NCI-H345 treated with DMSO at 0.1 percent for 48 hours (cell line): ENCODE data around the gene IL1R2.

Experiments
- DNase-seq: peaks from one replicate; lab custom pipeline; 2025; ENCODE audit not compliant: unreplicated experiment; lab: John Stamatoyannopoulos, UW

Gene IL1R2

DNA sequence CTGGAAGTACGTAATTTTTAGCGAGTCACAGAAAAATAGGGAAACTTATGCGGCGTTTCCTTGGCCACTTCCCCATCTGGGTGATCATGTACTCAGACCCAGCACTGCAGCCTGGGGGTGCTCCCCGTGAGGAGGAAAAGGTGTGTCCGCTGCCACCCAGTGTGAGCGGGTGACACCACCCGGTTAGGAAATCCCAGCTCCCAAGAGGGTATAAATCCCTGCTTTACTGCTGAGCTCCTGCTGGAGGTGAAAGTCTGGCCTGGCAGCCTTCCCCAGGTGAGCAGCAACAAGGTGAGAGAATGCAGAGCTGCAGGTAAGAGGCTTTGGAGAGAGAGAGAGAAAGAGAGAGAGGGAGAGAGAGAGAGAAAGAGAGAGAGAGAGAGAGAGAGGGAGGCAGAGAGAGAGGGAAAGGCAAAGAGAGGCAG, at the start of gene IL1R2:
Gene IL1R2, plus strand, starts transcription at position 240 of the 425 bp plus-strand sequence. CDS start 16,616 bp downstream, outside the sequence.
- DNase-seq = no peak

GRCh38 chr2:101942851-101943250, 48.9 kb upstream of the IL1R2 start:
- DNase-seq = no peak

GRCh38 chr2:101946372-101947039, 45.3 kb upstream of the IL1R2 start:
- DNase-seq = no peak

DNA sequence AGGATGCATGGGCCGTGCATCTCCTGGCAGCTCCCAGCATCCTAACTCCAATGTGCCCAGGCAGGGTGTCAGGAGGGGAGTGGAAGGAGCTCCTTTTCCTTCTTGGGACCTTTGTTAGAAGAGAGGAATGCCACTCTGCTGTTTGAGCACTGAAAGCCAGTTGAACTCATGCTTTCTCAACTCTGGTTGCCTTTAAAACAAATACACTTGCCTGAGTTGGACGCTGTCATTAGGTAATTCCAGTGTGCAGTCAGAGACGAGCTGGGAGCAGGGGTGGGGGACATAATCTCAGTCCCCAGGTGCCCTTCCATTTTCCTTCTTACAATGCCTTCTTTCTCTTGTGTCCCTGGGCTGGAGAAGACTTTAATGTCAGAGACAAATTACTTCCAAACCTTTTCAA, 44.4 kb upstream of the IL1R2 start:
- no peak for DNase-seq

DNA sequence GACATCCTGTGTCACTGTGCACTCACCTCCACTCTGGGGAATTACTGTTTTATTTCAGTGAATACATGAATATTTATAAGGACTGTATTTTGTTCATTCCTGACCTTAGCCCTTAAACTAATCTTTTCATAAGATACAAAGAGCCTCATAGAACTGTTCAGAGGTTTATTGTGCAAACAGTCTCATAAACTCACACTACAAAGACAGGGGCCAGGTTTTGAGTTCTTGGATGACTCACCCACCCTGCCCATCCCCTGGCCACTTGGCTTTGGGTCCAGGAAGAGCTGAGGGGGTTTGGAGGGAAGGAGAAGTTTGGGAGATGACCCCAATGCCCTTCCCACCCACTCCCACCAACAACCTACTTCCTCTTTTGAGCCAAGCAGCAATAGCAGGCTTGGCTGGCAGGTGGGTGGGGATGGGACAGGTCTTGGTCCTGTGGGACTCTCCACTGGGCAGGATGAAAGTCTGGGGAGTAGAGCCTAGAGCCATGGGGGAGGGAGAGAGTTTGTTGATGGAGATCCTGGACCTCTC, 43.1 kb upstream of the IL1R2 start:
- DNase-seq = no peak

GRCh38 chr2:101949304-101949703, 42.5 kb upstream of the IL1R2 start:
- no peak for DNase-seq

DNA sequence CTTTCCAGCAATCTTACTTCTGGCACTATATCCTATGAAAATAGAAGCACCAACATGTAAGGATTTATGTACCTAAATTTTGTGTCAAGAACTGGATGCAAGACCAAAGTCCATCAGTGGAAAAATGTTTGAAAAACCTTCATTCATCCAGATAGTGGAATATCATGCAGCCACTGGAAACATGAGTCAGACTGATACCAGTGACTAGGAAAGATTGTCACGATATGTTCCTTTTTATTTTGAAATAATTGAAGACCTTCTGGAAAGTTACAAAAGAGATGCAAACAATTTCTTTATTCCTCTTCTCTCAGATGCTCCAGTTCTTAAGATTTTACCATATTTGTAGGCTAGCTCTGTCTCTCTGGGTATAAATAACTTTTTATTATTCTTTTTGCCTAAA, 40.5 kb upstream of the IL1R2 start:
- DNase-seq = no peak

- DNase-seq = no peak
Measured at GRCh38 chr2:101952551-101952950, 39.2 kb upstream of the IL1R2 start.

GRCh38 chr2:101956465-101957438, 35.0 kb upstream of the IL1R2 start:
- no peak for DNase-seq

DNA sequence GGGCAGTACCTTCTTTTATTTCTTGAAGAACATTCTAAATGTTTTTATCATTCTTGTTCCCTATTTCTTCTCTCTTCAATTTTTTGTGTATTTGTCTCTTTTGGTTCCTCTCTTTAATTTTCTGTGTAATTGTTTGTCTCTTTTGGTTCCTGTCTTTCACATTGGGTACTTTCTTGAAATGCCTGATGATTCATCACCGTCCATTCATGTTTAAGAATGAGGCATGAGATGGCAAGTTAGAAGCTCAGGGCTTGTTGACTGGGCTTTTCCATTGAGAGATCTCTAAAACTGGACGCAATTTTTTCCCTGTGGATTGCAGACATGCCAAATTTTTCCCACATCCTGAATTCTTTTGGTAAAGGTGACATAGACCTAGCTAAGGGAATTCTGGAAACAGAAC, 33.7 kb upstream of the IL1R2 start:
- no peak for DNase-seq

DNA sequence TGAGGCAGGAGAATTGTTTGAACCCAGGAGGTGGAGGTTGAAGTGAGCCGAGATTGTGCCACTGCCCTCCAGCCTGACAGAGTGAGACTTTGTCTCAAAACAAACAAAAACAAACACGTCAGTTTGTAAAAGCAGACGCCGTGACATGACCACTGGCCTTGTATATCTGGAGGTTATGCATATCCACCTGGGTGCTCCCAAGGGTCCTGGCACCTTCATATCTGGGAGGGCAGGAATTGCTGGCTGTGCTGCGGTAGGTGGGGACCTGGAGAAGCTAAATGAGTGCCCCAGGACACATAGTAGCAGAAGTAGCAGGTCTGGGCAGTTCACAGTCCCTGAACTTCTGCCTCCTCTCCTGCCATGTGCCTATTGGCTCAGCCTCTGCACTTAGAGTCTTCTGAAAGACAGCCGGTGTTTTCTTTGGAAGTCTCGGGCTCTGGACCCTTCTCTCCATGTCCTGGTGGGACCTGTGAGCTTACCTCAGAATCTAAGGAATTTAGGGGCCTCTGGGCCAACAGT, 30.9 kb upstream of the IL1R2 start:
- no peak for DNase-seq

DNA sequence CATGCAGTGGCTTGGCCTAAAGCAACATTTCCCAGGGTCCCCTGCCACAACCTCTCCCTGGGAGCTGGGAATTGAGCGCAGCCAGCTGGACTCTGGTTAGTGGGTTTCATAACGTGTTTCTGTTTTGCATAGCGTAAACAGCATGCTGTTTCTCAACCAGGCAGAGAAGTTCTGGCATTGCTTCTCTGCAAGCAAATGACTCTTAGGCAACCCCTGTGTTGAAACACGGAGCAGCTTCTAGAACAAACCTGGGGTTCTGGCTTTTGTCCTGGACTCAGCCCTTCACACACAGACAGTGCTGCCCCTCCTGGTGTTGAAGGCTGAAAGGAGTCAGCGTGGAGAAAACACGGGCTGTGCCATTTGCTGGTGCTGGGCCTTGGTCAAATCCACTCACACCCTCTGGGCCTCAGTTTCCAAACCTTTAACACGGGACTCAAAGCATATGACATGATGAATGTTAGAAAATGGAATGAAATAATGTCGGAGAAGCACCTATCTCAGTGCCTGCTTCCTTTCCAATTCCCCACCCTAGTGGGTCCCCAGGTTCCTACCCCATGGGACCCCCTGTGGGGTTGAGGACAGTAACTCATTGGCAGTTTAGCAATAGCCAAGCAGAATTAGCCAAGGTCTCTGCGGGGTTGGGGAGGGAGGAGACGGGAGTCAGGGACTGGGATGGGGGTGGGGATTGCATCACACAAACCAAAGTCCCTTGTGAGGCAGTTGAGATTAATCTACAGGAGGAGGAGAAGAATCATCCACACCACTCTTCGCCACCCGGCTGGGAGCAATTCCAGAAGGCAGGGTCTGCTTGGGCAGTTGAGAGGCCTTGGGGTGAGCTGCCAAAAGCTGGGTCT, 30.2 kb upstream of the IL1R2 start:
- DNase-seq = no peak

DNA sequence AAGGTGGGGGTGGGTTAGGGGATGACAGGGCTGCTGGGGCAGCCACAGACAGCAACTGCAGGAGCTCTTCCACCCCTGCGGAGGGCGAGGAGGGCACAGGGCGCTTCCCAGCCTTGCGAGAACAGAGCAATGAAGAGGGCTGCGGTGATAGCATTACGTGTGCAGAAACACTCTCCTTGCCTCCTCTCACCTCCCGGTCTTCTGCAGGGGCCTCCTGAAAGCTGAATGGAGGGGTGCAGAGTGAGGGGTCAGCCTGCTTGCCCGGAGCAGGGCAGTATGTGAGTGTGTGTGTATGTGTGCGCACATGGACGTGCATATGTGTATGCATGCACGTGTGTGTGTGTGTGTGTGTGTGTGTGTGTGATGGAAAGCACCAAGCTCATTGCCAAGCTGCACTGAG, 29.5 kb upstream of the IL1R2 start:
- no peak for DNase-seq

DNA sequence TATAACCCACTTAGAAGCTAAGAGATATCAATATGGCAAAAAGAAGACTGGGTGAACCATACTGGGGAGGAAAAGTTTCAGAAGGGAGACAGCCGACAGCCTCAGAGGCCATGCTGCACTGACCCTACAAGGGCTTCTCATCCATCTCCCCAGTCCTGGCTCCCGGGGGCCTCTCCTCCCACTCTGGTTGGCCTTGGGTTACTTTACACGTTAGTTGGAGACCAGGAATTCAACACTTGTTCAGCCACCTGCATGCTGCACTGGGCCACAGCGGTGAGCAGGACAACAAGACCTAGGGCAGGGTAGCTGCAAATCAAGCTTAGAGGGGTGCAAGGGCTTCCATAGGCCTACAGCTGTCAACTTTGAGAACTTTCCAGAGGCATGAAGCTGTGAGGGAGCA, 28.6 kb upstream of the IL1R2 start:
- DNase-seq = no peak

DNA sequence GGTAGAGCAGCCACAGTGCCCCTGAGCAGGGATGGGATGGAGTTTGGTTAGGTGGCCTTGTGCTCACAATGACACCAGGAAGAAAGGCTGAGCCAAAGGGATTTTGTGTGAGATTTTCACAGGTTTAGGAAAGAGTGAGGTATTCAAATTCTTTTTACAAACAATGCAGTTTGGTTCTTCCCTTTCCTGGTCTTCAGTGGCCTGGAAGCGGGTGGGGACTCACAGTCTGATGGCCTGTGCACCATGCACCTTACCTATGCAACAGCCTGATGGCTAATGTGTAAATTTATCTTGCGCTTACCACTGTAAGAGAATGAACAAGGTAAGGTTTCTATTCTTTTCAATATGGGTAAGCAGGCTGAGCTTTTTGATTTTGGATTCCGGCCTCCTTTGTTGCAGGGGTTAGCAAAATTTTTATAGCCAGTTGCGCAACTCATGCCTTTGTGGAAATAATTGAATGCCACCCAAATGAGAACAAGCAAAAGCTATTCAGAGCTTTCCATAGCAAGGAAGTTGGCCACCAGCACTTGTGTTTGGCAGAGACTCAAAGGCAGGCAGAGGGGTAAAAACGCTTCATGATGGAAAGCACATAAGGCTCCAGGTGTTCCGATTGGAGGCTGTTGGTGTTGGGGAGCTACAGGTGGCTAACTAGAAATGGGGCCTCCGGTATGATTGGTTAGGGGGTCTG, 23.8 kb upstream of the IL1R2 start:
- DNase-seq = no peak

GRCh38 chr2:101969723-101970122, 22.0 kb upstream of the IL1R2 start:
- DNase-seq = no peak

GRCh38 chr2:101970901-101971300, 20.9 kb upstream of the IL1R2 start:
- DNase-seq = no peak

GRCh38 chr2:101971836-101972235, 19.9 kb upstream of the IL1R2 start:
- DNase-seq = no peak

GRCh38 chr2:101972621-101973434, 18.9 kb upstream of the IL1R2 start:
- DNase-seq = no peak
